NB4 (cell line): ENCODE data around the gene C1QTNF6.
A peak's percentile ranks its signal among the peaks of the same experiment; 100 is the strongest.

Experiments
- DNase-seq: peaks from one replicate; pipeline ENCODE4 v3.0.0; 2010; ENCODE audit warnings: low read depth
- H3K4me3 ChIP-seq: one replicate; pipeline ENCODE4 v1.5.1; 2011; ENCODE audit warnings: mild to moderate bottlenecking, low read depth, low read length, moderate library complexity
- MAX ChIP-seq: IDR thresholded peaks from 2 replicates; pipeline ENCODE4 v1.6.1; 2011; ENCODE audit warnings: low read depth, low read length
- MYC ChIP-seq: IDR thresholded peaks from 2 replicates; pipeline ENCODE4 v1.6.1; 2011; ENCODE audit warnings: low read depth, low read length
- POLR2A ChIP-seq: IDR thresholded peaks from 2 replicates; pipeline ENCODE4 v1.6.1; 2011; ENCODE audit warnings: mild to moderate bottlenecking; ENCODE audit not compliant: insufficient read length; ENCODE audit errors: extremely low read depth
- TF ChIP-seq, protein P1 (sequence below): IDR thresholded peaks from one replicate; pipeline ENCODE4 v1.5.1; 2012; ENCODE audit warnings: low read depth, low read length

Gene C1QTNF6

GRCh38 chr22:37188901-37189466 lies 937 bp upstream of the C1QTNF6 start:
- no peak overlapping the region for H3K4me3 ChIP-seq
- no peak for TF ChIP-seq POLR2A
- TF ChIP-seq, protein P1, sequence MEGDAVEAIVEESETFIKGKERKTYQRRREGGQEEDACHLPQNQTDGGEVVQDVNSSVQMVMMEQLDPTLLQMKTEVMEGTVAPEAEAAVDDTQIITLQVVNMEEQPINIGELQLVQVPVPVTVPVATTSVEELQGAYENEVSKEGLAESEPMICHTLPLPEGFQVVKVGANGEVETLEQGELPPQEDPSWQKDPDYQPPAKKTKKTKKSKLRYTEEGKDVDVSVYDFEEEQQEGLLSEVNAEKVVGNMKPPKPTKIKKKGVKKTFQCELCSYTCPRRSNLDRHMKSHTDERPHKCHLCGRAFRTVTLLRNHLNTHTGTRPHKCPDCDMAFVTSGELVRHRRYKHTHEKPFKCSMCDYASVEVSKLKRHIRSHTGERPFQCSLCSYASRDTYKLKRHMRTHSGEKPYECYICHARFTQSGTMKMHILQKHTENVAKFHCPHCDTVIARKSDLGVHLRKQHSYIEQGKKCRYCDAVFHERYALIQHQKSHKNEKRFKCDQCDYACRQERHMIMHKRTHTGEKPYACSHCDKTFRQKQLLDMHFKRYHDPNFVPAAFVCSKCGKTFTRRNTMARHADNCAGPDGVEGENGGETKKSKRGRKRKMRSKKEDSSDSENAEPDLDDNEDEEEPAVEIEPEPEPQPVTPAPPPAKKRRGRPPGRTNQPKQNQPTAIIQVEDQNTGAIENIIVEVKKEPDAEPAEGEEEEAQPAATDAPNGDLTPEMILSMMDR = no peak
- TF ChIP-seq MAX = no peak
- no peak for TF ChIP-seq MYC
- DNase-seq = no peak

DNA sequence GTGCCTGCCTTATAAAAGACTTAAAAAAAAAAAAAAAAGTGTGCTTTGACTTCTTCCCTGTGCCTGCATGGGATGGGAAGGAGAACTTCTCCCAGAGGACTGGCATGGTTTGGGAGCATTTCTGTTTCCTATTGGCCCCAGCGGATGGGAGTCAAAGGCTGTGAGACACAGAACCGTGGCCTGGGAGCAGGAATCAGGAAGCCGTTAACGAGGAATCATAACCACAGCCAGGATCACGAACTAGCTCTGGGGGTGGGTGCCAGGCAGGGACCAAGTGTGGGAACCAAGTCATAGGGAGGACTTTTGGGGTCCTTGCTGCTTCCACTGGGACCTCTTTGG lies 526 bp downstream of the C1QTNF6 start:
- no peak for TF ChIP-seq POLR2A
- TF ChIP-seq, protein P1 = no peak
- H3K4me3 ChIP-seq = no peak overlapping the region
- no peak for DNase-seq

GRCh38 chr22:37186997-37187522 lies 987 bp downstream of the C1QTNF6 start:
- no peak overlapping the region for H3K4me3 ChIP-seq
- no peak for TF ChIP-seq POLR2A
- TF ChIP-seq MAX = no peak
- TF ChIP-seq MYC = no peak
- TF ChIP-seq, protein P1 = no peak
- DNase-seq = no peak

DNA sequence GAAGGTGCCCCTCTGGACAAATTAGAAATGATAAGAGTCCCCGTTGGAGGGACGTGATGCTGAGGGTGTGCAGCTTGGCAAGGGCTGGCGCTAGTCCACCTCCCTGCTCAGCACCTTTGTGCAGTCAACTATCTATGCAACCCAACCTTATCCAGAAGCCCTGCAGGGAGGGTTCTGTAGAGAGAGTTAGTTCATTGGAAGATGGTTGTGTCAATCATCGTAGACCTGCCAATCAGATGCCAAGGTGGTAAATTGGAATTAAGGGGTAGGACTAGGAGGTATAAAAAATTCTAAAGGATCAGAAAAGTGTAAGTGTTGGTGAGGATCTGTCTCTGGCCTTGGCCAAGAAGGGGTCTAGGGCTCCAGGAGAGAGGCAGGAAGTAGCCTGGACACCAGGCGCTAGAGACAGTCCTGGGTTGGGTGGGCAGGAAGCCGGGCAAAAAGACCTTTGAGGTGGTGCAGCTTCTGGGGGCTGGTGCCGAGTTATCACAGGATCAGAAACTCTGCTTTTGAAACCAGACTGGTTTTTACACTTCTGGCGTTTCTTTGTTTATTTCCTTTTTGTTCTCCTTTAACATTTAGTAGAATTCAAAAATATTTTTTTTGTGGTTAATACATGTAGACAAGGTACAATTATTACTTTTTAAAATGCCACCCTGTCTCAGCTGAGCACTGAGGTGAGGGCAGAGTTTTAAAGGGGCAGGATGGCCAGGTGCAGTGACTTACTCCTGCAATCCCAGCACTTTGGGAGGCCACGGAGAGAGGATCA lies 1.6 kb downstream of the C1QTNF6 start:
- DNase-seq = peak; percentile 81
- TF ChIP-seq MYC = no peak
- no peak for TF ChIP-seq POLR2A
- TF ChIP-seq MAX = no peak
- TF ChIP-seq, protein P1 = no peak
- no peak overlapping the region for H3K4me3 ChIP-seq

- H3K4me3 ChIP-seq = no peak overlapping the region
- no peak for DNase-seq
- TF ChIP-seq MAX (no peak), POLR2A (no peak), MYC (no peak)
- TF ChIP-seq, protein P1 = no peak
Measured at GRCh38 chr22:37185646-37186227, 2.3 kb downstream of the C1QTNF6 start.
